Activated T-cell treated with anti-CD3 and anti-CD28 coated beads for 4 hours (primary cell): ENCODE data around the gene SLC9A8.

ENCODE experiments used
- DNase-seq: peaks from one replicate; pipeline ENCODE4 v3.0.0-alpha.2; 2020

SLC9A8 gene

GRCh38 chr20:49896204-49896603 lies 83.6 kb downstream of the SLC9A8 start:
- no peak for DNase-seq

- DNase-seq = no peak
Observed at GRCh38 chr20:49899541-49900383, 87.1 kb downstream of the SLC9A8 start.

GRCh38 chr20:49901588-49901987 lies 89.0 kb downstream of the SLC9A8 start:
- no peak for DNase-seq

- DNase-seq = no peak
Observed at GRCh38 chr20:49904440-49905214, 92.0 kb downstream of the SLC9A8 start.

GRCh38 chr20:49905415-49906091 lies 92.9 kb downstream of the SLC9A8 start:
- no peak for DNase-seq

- no peak for DNase-seq
Observed at GRCh38 chr20:49906101-49906604, 93.5 kb downstream of the SLC9A8 start.

- no peak for DNase-seq
Observed at GRCh38 chr20:49906615-49907154, 94.1 kb downstream of the SLC9A8 start.

GRCh38 chr20:49907405-49908257 lies 95.0 kb downstream of the SLC9A8 start:
- no peak for DNase-seq

- DNase-seq = no peak
Observed at GRCh38 chr20:49908258-49908565, 95.6 kb downstream of the SLC9A8 start.

GRCh38 chr20:49909499-49910339 lies 97.1 kb downstream of the SLC9A8 start:
- no peak for DNase-seq

GRCh38 chr20:49910340-49910706 lies 97.7 kb downstream of the SLC9A8 start:
- no peak for DNase-seq

GRCh38 chr20:49913399-49914047 lies 100.9 kb downstream of the SLC9A8 start:
- no peak for DNase-seq

GRCh38 chr20:49914310-49915117 lies 101.9 kb downstream of the SLC9A8 start:
- no peak for DNase-seq

- no peak for DNase-seq
Observed at GRCh38 chr20:49915118-49915379, 102.4 kb downstream of the SLC9A8 start.

- DNase-seq = peak; percentile 92
Observed at GRCh38 chr20:49915380-49916145, 102.9 kb downstream of the SLC9A8 start, which contains the start of gene SPATA2. Gene SPATA2 (minus strand): TSS chr20:49915529. CDS start chr20:49908490, 7,039 bp downstream.

GRCh38 chr20:49916146-49917002 lies 103.7 kb downstream of the SLC9A8 start:
- no peak for DNase-seq

- DNase-seq = no peak
Observed at GRCh38 chr20:49918446-49918845, 105.8 kb downstream of the SLC9A8 start.

GRCh38 chr20:49919009-49919408 lies 106.4 kb downstream of the SLC9A8 start:
- DNase-seq = no peak
